AG04449 (cell line): ENCODE data around the gene REG1A.

Experiments
- CTCF ChIA-PET: fragments of 350-600 bp; formaldehyde crosslinking; extraction: SDS; loops from one replicate; lab custom pipeline; 2021; ENCODE audit warnings: antibody characterized with exemption; lab: Yijun Ruan, JAX
- POLR2A ChIA-PET: fragments of 400-600, 350-600 bp; formaldehyde crosslinking; extraction: SDS; loops from one replicate; lab custom pipeline; 2020; ENCODE audit warnings: antibody characterized with exemption, inconsistent platforms; lab: Yijun Ruan, JAX
- DNase-seq: peaks from one replicate; pipeline ENCODE4 v3.0.0-alpha.2; 2010; ENCODE audit warnings: low read depth, low spot score
- H3K4me3 ChIP-seq: 2 replicates; pipeline ENCODE4 v1.5.1; 2011; ENCODE audit warnings: low read depth, mild to moderate bottlenecking, control low read depth, low read length
- TF ChIP-seq, protein P1 (sequence below): IDR thresholded peaks from one replicate; pipeline ENCODE4 v1.5.1; 2011; ENCODE audit warnings: mild to moderate bottlenecking, moderate library complexity, low read length, control low read depth, inconsistent platforms; ENCODE audit not compliant: insufficient read depth; ENCODE audit errors: missing control alignments

Gene REG1A

DNA sequence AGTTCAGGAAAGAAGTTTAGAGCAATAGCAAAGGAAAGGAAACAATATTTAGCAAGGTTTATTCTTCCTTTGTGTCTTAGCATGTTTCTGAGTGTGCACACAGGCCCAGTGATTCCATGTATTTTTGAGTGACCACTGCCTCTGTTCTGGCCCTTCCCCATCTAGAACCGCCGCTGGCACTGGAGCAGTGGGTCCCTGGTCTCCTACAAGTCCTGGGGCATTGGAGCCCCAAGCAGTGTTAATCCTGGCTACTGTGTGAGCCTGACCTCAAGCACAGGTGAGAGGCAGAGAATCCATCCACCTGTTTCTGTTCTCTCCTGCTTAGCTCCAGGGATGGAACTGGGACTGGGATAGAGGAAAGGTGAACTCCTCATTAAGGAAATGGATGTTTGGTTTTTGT is 2.4 kb downstream of the REG1A start:
- POLR2A ChIA-PET, result no interaction called here
- no peak for DNase-seq
- TF ChIP-seq, protein P1, sequence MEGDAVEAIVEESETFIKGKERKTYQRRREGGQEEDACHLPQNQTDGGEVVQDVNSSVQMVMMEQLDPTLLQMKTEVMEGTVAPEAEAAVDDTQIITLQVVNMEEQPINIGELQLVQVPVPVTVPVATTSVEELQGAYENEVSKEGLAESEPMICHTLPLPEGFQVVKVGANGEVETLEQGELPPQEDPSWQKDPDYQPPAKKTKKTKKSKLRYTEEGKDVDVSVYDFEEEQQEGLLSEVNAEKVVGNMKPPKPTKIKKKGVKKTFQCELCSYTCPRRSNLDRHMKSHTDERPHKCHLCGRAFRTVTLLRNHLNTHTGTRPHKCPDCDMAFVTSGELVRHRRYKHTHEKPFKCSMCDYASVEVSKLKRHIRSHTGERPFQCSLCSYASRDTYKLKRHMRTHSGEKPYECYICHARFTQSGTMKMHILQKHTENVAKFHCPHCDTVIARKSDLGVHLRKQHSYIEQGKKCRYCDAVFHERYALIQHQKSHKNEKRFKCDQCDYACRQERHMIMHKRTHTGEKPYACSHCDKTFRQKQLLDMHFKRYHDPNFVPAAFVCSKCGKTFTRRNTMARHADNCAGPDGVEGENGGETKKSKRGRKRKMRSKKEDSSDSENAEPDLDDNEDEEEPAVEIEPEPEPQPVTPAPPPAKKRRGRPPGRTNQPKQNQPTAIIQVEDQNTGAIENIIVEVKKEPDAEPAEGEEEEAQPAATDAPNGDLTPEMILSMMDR, result no peak
- H3K4me3 ChIP-seq, result no peak overlapping the region
- CTCF ChIA-PET, result no interaction called here

DNA sequence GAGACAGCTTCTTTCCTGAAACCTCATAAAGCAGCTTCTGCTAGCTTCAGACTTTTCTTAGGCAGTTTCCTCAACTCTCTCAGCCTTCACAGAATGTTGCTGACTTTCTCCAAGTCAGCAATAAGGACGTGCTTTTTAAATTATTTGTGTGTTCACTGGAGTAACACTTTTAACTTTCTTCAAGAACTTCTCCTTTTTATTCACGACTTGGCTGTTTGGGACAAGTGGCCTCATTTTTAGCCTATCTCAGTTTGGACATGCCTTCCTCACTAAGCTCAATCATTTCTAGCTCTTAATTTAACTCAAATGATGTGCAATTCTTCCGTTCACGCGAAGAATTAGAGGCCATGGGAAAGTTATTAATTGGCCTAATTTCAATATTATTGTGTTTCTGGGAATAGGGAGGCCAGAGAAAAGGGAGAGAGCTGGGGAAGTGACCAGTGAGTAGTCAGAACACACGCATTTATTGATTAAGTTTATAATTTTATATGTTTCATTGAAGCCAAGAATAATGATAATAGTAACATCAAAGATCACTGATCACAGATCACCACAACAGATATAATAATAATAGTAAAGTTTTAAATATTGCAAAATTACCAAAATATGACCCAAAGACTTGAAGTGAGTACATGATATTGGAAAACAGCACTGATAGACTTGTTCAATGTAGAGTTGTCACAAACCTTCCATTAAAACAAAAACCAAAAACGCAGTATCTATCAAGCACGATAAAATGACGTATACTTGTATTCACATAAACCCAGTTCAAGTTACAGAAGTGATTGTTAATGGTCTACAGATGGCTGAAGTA is 4.8 kb downstream of the REG1A start:
- ChIA-PET CTCF (no interaction called here), POLR2A (no interaction called here)
- no peak overlapping the region for H3K4me3 ChIP-seq
- DNase-seq, result no peak
- TF ChIP-seq, protein P1, result no peak

GRCh38 chr2:79125721-79125985 is 5.4 kb downstream of the REG1A start:
- H3K4me3 ChIP-seq, result no peak overlapping the region
- no peak for DNase-seq
- CTCF ChIA-PET, result no interaction called here
- POLR2A ChIA-PET, result no interaction called here
- TF ChIP-seq, protein P1, result no peak

GRCh38 chr2:79128406-79128805 is 8.1 kb downstream of the REG1A start:
- TF ChIP-seq, protein P1, result no peak
- DNase-seq, result no peak
- H3K4me3 ChIP-seq, result no peak overlapping the region
- ChIA-PET CTCF (no interaction called here), POLR2A (no interaction called here)

DNA sequence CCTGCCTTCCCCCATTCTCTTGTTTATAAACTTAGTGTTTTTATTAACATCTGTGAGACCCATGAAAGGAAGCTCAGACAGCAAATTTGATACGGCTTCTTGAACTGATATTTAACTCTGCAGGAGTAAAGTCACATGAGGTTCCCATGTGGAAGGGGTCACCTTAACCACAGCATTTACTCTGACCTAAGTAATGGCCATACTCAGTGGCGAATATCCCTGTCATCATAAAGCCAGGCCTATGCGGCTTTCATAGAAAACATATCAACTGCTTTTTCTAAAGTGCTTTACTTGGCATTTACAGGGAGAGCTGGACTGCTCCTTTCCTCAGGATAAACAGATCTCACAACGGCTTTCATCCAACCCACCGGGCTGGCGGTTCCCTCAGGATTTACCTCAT is 9.0 kb downstream of the REG1A start:
- CTCF ChIA-PET, result no interaction called here
- TF ChIP-seq, protein P1, result no peak
- no peak for DNase-seq
- no peak overlapping the region for H3K4me3 ChIP-seq
- POLR2A ChIA-PET, result no interaction called here

DNA sequence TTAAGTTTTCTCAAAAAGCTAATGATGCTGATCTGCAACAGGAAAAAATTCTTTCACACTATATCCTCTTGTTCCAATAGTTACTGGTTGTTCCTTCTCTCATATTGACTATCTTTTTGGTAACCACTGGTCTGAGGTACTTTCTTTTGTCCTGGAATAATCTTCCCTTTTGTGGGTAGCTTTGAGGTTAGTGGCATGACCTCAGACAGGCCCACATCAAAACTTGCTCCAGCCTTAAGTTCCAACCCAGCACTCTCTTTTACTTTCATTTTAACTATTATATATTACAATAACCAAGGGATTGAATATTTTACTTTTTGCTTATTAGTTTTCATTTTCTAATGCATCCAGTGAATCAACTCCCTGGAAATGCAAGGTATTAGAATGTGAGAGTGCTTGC is 9.5 kb downstream of the REG1A start:
- H3K4me3 ChIP-seq, result no peak overlapping the region
- TF ChIP-seq, protein P1, result no peak
- DNase-seq, result no peak
- ChIA-PET CTCF (no interaction called here), POLR2A (no interaction called here)
